ENCODE results near the gene BPTF.
"Not testable (repeated sequence)": the region's sequence is repeated elsewhere in the genome, so short reads cannot be mapped to it uniquely, and the experiment has no call there.

The BPTF gene

GRCh38 chr17:68018493-68018892, 193.2 kb downstream of the BPTF start:
- not testable (repeated sequence) for DNase-seq

- no peak for DNase-seq
Observed at GRCh38 chr17:68019336-68019674, 194.0 kb downstream of the BPTF start.

- peak; percentile 89 for DNase-seq
Observed at GRCh38 chr17:68019675-68020408, 194.5 kb downstream of the BPTF start.

GRCh38 chr17:68020409-68020756, 195.1 kb downstream of the BPTF start:
- no peak for DNase-seq

- DNase-seq = not testable (repeated sequence)
Observed at GRCh38 chr17:68020791-68021190, 195.5 kb downstream of the BPTF start.

GRCh38 chr17:68021963-68022362, 196.7 kb downstream of the BPTF start:
- no peak for DNase-seq

- DNase-seq = not testable (repeated sequence)
Observed at GRCh38 chr17:68022547-68022946, 197.2 kb downstream of the BPTF start.

GRCh38 chr17:68029512-68030215, 204.4 kb downstream of the BPTF start:
- DNase-seq = no peak
